ENCODE results near the gene ADRA1B.
"Not testable (repeated sequence)": the region's sequence is repeated elsewhere in the genome, so short reads cannot be mapped to it uniquely, and the experiment has no call there.

ADRA1B gene

DNA sequence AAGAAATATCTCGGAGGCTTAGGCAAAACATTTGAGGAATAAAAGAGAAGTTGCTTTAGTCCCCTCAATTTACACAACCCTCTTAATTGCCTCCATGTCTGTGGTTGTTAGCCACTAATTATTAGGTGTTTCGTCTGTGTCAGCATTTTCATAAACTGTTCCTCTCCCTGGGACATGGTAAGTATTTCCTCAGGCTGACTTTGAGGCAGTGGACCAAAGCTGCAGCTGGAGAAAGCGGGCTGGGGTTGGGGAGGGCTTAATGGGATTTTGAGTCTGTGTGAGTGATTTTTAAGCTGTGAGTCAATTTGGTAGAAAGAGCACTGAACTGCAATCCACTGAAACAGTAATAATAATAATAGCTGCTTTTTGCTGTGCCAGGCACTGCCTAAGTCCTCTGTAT, 79.6 kb downstream of the ADRA1B start:
- Mint-ChIP-seq H3K4me1 (no peaks in the 10 kb centered on the region), H3K4me3 (no peak overlapping the region), H3K27me3 (peaks cover 19% of the 10 kb centered on the region), H3K9me3 (peaks cover 5 to 8% of the 10 kb centered on the region in 2 donors), H3K27ac (no peak overlapping the region)
- DNase-seq (no peak), ATAC-seq (no peak)

DNA sequence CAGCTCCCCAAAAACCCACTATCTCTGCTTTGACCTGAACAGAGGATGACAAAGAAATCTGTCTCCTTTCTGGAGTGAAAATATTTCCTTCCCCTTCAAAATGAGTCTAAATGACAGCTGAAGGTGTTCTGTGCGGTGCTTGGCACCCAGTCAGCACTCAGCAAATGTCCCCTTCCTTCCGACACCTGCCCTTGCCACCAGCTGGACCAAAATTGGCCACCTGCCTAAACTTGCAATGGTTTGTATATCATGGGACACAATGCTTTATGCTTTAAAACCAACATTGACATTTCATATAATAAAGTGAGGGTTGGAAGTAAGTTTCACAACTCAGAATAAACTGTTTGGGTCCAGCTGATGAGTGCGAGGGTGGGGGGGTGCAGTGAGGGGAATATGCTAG, 85.2 kb downstream of the ADRA1B start:
- ATAC-seq (no peak), DNase-seq (no peak)
- H3K4me3 Mint-ChIP-seq: no peak overlapping the region
- H3K27me3 Mint-ChIP-seq: peaks cover 14% of the 10 kb centered on the region
- no peaks in the 10 kb centered on the region for H3K9me3 Mint-ChIP-seq
- H3K4me1 Mint-ChIP-seq: no peaks in the 10 kb centered on the region
- peak overlapping the region in 1 of 2 donors; percentile 74 for H3K27ac Mint-ChIP-seq

DNA sequence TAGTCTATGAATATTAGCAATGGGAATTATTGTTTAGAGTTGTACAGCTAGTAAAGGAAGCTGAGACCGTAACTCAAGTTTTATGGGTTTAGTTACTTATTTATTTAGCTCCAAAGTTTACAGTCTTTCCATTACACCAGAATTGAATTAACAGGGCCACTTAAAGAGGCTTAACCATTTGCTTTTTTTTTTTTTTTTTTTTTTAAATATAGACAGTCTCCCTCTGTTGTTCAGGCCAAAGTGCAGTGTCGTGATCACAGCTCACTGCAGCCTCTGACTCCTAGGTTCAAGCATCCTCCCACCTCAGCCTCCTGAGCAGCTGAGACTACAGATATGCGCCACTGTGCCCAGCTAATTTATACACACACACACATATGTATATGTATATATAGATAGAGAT, 91.2 kb downstream of the ADRA1B start:
- no peak for ATAC-seq
- Mint-ChIP-seq H3K4me1 (peaks cover 24% of the 10 kb centered on the region), H3K27ac (no peak overlapping the region), H3K9me3 (no peaks in the 10 kb centered on the region), H3K27me3 (no peaks in the 10 kb centered on the region), H3K4me3 (no peak overlapping the region)
- no peak for DNase-seq

DNA sequence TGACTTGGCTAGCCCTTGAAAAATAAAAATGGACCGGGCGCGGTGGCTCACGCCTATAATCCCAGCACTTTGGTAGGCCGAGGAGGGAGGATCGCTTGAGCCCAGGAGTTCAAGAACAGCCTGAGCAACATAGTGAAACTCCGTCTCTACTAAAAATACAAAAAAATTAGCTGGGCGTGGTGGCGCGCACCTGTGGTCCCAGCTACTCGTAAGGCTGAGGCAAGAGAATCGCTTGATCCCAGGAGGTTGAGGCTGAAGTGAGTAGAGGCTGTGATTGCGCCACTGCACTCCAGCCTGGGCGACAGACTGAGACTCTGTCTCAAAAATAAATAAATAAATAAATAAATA, 92.2 kb downstream of the ADRA1B start:
- peaks cover 24% of the 10 kb centered on the region for H3K4me1 Mint-ChIP-seq
- DNase-seq: peak in 1 of 2 donors; percentile 11
- peak overlapping the region in 1 of 2 donors; percentile 94 for H3K4me3 Mint-ChIP-seq
- not testable (repeated sequence) for ATAC-seq, H3K27me3 Mint-ChIP-seq, H3K9me3 Mint-ChIP-seq
- H3K27ac Mint-ChIP-seq: peak overlapping the region in 1 of 2 donors; percentile 27

GRCh38 chr5:160008877-160009590, 92.8 kb downstream of the ADRA1B start, which contains the start of gene TTC1:
TTC1 (plus strand) TSS chr5:160009139; CDS start chr5:160010529, 1,390 bp downstream.
- peak; percentile 100 for ATAC-seq
- no peaks in the 10 kb centered on the region for H3K9me3 Mint-ChIP-seq

DNA sequence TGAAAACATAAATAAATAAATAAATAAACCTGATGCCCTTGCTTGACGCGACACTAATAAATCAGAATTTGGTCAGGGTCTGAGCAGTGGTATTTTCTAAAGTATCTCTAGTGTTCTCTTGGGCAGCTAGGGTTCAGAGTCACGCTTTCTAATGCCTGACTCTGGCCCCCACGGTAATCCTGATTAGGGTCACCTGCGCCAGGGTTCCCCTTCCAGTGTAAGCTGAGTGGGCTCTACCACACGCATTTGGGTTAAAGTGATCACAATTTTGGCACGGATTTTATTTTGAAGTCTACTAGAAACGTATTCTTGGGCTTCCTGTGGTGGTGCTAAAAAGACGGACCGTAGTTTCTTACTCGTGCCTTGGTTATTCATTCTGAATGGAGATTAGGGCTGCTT, 93.3 kb downstream of the ADRA1B start:
- no peak for DNase-seq
- peaks cover 24% of the 10 kb centered on the region for H3K4me1 Mint-ChIP-seq
- peak overlapping the region; percentile 59 to 97 for H3K27ac Mint-ChIP-seq
- no peaks in the 10 kb centered on the region for H3K9me3 Mint-ChIP-seq
- peak overlapping the region; percentile 94 to 98 for H3K4me3 Mint-ChIP-seq
- H3K27me3 Mint-ChIP-seq: no peaks in the 10 kb centered on the region
- no peak for ATAC-seq

More at GRCh38 chr5:160008877-160009590, 92.8 kb downstream of the ADRA1B start, which contains the start of gene TTC1:
- peak within 1 kb of the TSS; percentile 94 to 98 for H3K4me3 Mint-ChIP-seq
- no peaks in the 10 kb centered on the region for H3K27me3 Mint-ChIP-seq
- DNase-seq: peak; percentile 85 to 93
- H3K4me1 Mint-ChIP-seq: peaks cover 24% of the 10 kb centered on the region
- H3K27ac Mint-ChIP-seq: peak within 1 kb of the TSS; percentile 97 to 99

DNA sequence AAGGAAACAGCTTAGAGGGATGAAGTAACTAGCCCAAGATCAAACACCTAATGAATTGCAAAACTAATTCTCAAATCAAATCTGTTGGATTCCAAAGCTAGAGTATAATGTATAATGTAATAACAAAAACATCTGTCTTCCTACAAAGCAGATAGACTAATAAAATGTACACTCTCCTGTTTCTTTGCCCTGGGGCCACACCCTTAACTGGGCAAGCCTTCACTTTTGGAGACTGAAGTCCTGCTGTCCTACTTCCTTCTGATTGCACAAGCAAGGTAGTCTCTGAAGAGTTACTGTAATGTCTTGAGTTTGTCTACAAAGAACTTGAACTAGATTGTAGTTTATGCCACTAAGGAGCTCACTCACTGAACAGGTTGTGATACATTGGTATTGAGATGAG, 95.2 kb downstream of the ADRA1B start:
- Mint-ChIP-seq H3K4me3 (peak overlapping the region in 1 of 2 donors; percentile 25), H3K27me3 (no peaks in the 10 kb centered on the region), H3K27ac (peak overlapping the region; percentile 5 to 90), H3K4me1 (peaks cover 24% of the 10 kb centered on the region), H3K9me3 (no peaks in the 10 kb centered on the region)
- DNase-seq (no peak), ATAC-seq (no peak)

- peaks cover 24% of the 10 kb centered on the region for H3K4me1 Mint-ChIP-seq
- ATAC-seq, H3K27ac Mint-ChIP-seq, H3K9me3 Mint-ChIP-seq, DNase-seq, H3K4me3 Mint-ChIP-seq, H3K27me3 Mint-ChIP-seq: not testable (repeated sequence)
Observed at GRCh38 chr5:160014197-160014596, 97.9 kb downstream of the ADRA1B start.

GRCh38 chr5:160018945-160019625, 102.8 kb downstream of the ADRA1B start:
- H3K4me1 Mint-ChIP-seq: peaks cover 12% of the 10 kb centered on the region
- no peak overlapping the region for H3K4me3 Mint-ChIP-seq
- ATAC-seq: no peak
- H3K27ac Mint-ChIP-seq: no peak overlapping the region
- no peaks in the 10 kb centered on the region for H3K9me3 Mint-ChIP-seq
- no peak for DNase-seq
- H3K27me3 Mint-ChIP-seq: no peaks in the 10 kb centered on the region

- ATAC-seq (no peak), DNase-seq (no peak)
- Mint-ChIP-seq H3K27ac (no peak overlapping the region), H3K4me1 (peaks cover 12% of the 10 kb centered on the region), H3K27me3 (no peaks in the 10 kb centered on the region), H3K9me3 (no peaks in the 10 kb centered on the region), H3K4me3 (no peak overlapping the region)
Observed at GRCh38 chr5:160020266-160020770, 104.0 kb downstream of the ADRA1B start.

- Mint-ChIP-seq H3K4me1 (peaks cover 17% of the 10 kb centered on the region), H3K9me3 (no peaks in the 10 kb centered on the region), H3K4me3 (no peak overlapping the region), H3K27ac (no peak overlapping the region), H3K27me3 (no peaks in the 10 kb centered on the region)
- ATAC-seq (no peak), DNase-seq (no peak)
Observed at GRCh38 chr5:160020964-160021363, 104.7 kb downstream of the ADRA1B start.

- ATAC-seq: peak; percentile 87
- H3K27me3 Mint-ChIP-seq: no peaks in the 10 kb centered on the region
- peaks cover 17% of the 10 kb centered on the region for H3K4me1 Mint-ChIP-seq
- no peak overlapping the region for H3K4me3 Mint-ChIP-seq
- H3K9me3 Mint-ChIP-seq: no peaks in the 10 kb centered on the region
- no peak overlapping the region for H3K27ac Mint-ChIP-seq
- peak; percentile 43 to 56 for DNase-seq
Observed at GRCh38 chr5:160021831-160022446, 105.7 kb downstream of the ADRA1B start.

Measured in stimulated activated naive CD8-positive, alpha-beta T cell treated with anti-CD3 and anti-CD28 coated beads, Interleukin-15, amount 100 ng/mL, for 72 hours (primary cell).